K562 (cell line): Measurements from ENCODE around the gene LYZL4. TPM values are rescaled to one million over a fixed set of nuclear protein-coding genes. Genes with fewer than 3 reads are reported as not detected.

Source experiments
- ATAC-seq: fragments of 200-7000 bp; cut with Tn5 transposase; 3 replicates; pipeline ENCODE4 v1.9.1; 2020; ENCODE audit warnings: moderate library complexity
- BruUV-seq: library from RNA; stranded (reverse); fragments of 400-500 nt; replicated peaks from 2 replicates; lab custom pipeline; 2021; lab: Mats Ljungman, UMichigan
- CTCF ChIA-PET: fragments of 300-600 bp; formaldehyde crosslinking; extraction: SDS; loops from one replicate; lab custom pipeline; 2021; ENCODE audit warnings: low intra/inter-chr PET ratio; lab: Yijun Ruan, JAX
- POLR2A ChIA-PET: fragments of 300-600, 350-650 bp; sonication (Branson Sonifier 250); formaldehyde crosslinking; extraction: SDS; loops from one replicate; lab custom pipeline; 2021; ENCODE audit warnings: antibody characterized with exemption, inconsistent platforms; lab: Yijun Ruan, JAX
- DNase-seq, 4 experiments: peaks; one replicate each; pipeline versions ENCODE4 v3.0.0 to v3.0.0-alpha.2; 2011 to 2018; ENCODE audit warnings: low spot score in 3 of 4, mixed read lengths in 3 of 4; ENCODE audit errors: extremely low read depth in 1 of 4
- FAIRE-seq: peaks from 2 replicates; lab custom pipeline; 2011; peaks lifted over from hg19 to GRCh38; lab: Jason Lieb, UNC
- H2AFZ ChIP-seq: 2 replicates; pipeline ENCODE4 v1.6.0; 2011; ENCODE audit warnings: low read depth, low read length, control low read depth, inconsistent platforms
- H3K27ac ChIP-seq: fragments of 200-600 bp; 3 replicates; pipeline ENCODE4 v1.8.0; 2011; ENCODE audit warnings: low read depth, mild to moderate bottlenecking, control low read depth, inconsistent platforms, low read length, moderate library complexity, mixed read lengths; ENCODE audit errors: extremely low read depth
- H3K27me3 ChIP-seq, 2 experiments: fragments of 300-600 bp in 1 of 2; 2 replicates in 1 of 2; 3 replicates in 1 of 2; pipeline versions ENCODE4 v1.6.0 to v1.8.0; 2011; ENCODE audit warnings: inconsistent platforms in 2 of 2, low read length in 2 of 2, mild to moderate bottlenecking in 1 of 2, mixed read lengths in 1 of 2, moderate library complexity in 1 of 2; ENCODE audit not compliant: control insufficient read depth in 2 of 2, insufficient read depth in 2 of 2
- H3K36me3 ChIP-seq: fragments of 300-600 bp; 3 replicates; pipeline ENCODE4 v1.8.0; 2011; ENCODE audit warnings: mild to moderate bottlenecking, low read length, inconsistent platforms; ENCODE audit not compliant: control insufficient read depth, insufficient read depth
- H3K4me1 ChIP-seq, 2 experiments: fragments of 200-600 bp in 1 of 2; replicated peaks in 1 of 2; 2 replicates in 1 of 2; 3 replicates in 1 of 2; pipeline versions ENCODE4 v1.5.1 to v1.8.0; 2011; ENCODE audit warnings: inconsistent platforms in 2 of 2, low read length in 2 of 2, mild to moderate bottlenecking in 1 of 2, mixed read lengths in 1 of 2, moderate library complexity in 1 of 2; ENCODE audit not compliant: control insufficient read depth in 2 of 2, insufficient read depth in 2 of 2
- H3K4me2 ChIP-seq: 2 replicates; pipeline ENCODE4 v1.6.1; 2011; ENCODE audit warnings: low read length, control low read depth, inconsistent platforms, mixed read lengths; ENCODE audit not compliant: insufficient read depth
- H3K4me3 ChIP-seq: fragments of 200-600 bp; sonication (generic), shearing (Covaris generic); 2 replicates; pipeline ENCODE4 v1.5.1; 2016; ENCODE audit warnings: control low read depth, inconsistent platforms
- H3K79me2 ChIP-seq: fragments of 200-600 bp; 3 replicates; pipeline ENCODE4 v1.8.0; 2011; ENCODE audit warnings: low read length, inconsistent platforms; ENCODE audit not compliant: control insufficient read depth, insufficient read depth
- H3K9ac ChIP-seq, 2 experiments: 2 replicates each; pipeline versions ENCODE4 v1.6.0 to v1.6.1; 2011; ENCODE audit warnings: low read depth in 2 of 2, low read length in 2 of 2, control low read depth in 1 of 2, inconsistent platforms in 1 of 2, mild to moderate bottlenecking in 1 of 2, mixed read lengths in 1 of 2; ENCODE audit not compliant: insufficient read depth in 1 of 2
- H3K9me1 ChIP-seq: one replicate; pipeline ENCODE4 v1.6.0; 2011; ENCODE audit warnings: inconsistent platforms, mild to moderate bottlenecking, low read length, moderate library complexity; ENCODE audit not compliant: control insufficient read depth, insufficient read depth
- H3K9me3 ChIP-seq: replicated peaks from 2 replicates; pipeline ENCODE4 v1.5.1; 2011; ENCODE audit warnings: low read depth, low read length, inconsistent platforms; ENCODE audit not compliant: control insufficient read depth, insufficient read depth
- H4K20me1 ChIP-seq: replicated peaks from 2 replicates; pipeline ENCODE4 v1.6.1; 2011; ENCODE audit warnings: low read length, inconsistent platforms, mixed read lengths; ENCODE audit not compliant: control insufficient read depth, insufficient read depth
- CBX8 ChIP-seq: fragments of 200-600 bp; sonication (generic); IDR thresholded peaks from 2 replicates; pipeline ENCODE4 v1.6.1; 2012; ENCODE audit warnings: borderline replicate concordance, mixed run types, low read depth, mild to moderate bottlenecking, moderate library complexity, mixed read lengths, low read length, control low read depth, inconsistent platforms; ENCODE audit not compliant: poor library complexity, severe bottlenecking; ENCODE audit errors: extremely low read depth
- CEBPB ChIP-seq: fragments of 450-650 bp; IDR thresholded peaks from 2 replicates; pipeline ENCODE4 v1.6.1; 2016; ENCODE audit warnings: missing genetic modification characterization, missing compliant biosample characterization
- ETS2 ChIP-seq: IDR thresholded peaks from 2 replicates; pipeline ENCODE4 v1.6.1; 2016; ENCODE audit warnings: borderline replicate concordance, missing genetic modification characterization, mild to moderate bottlenecking, moderate library complexity, missing compliant biosample characterization; ENCODE audit not compliant: poor library complexity, severe bottlenecking
- PML ChIP-seq: IDR thresholded peaks from 2 replicates; pipeline ENCODE4 v1.6.1; 2012; ENCODE audit warnings: low read length, inconsistent platforms
- SMAD3 ChIP-seq: fragments of 450-650 bp; formaldehyde crosslinking; conservative IDR thresholded peaks from 2 replicates; pipeline ENCODE4 v1.4.0; 2020; ENCODE audit warnings: mild to moderate bottlenecking
- SMARCA4 ChIP-seq: fragments of 450-650 bp; IDR thresholded peaks from 2 replicates; pipeline ENCODE4 v1.6.1; 2016
- ZFP1 ChIP-seq: fragments of 450-650 bp; formaldehyde crosslinking; IDR thresholded peaks from 2 replicates; pipeline ENCODE4 v1.4.0; 2020; ENCODE audit warnings: mild to moderate bottlenecking, mixed read lengths
- ZNF239 ChIP-seq: fragments of 250-450 bp; sonication (Bioruptor Pico); IDR thresholded peaks from 2 replicates; pipeline ENCODE4 v1.4.0; 2020; ENCODE audit warnings: mild to moderate bottlenecking
- ZNF316 ChIP-seq: fragments of 450-650 bp; IDR thresholded peaks from 2 replicates; pipeline ENCODE4 v1.6.1; 2016
- WGBS: fragments of 100-300 bp; shearing (Covaris generic); methylation state at CpG from one replicate; pipeline ENCODE4 v1.1.6; 2016; ENCODE audit warnings: low coverage, mixed read lengths; ENCODE audit not compliant: insufficient coverage; ENCODE audit errors: missing lambda C conversion rate; 5-methylcytosine and 5-hydroxymethylcytosine counted together
- in situ Hi-C: fragments of 300-500 bp; cut with MboI; formaldehyde crosslinking; loops from 4 replicates; pipeline ENCODE4 v1.15.0; 2018; ENCODE audit warnings: inconsistent platforms, mixed read lengths
- intact Hi-C: fragments of 100-400 bp; cut with micrococcal nuclease; formaldehyde crosslinking; loops from 2 replicates; pipeline ENCODE4 v1.14.2; 2022
- polyA plus RNA-seq, 8 experiments: library from polyadenylated mRNA; depleted of rRNA in 4 of 8; stranded (reverse) in 5 of 8; unstranded in 3 of 8; fragments of >200 nt; fragmentation: Nextera tagmentation in 2 of 8; fragmentation: Illumina TruSeq in 1 of 8; extraction: Ambion mirVana in 2 of 8; extraction: Trizol in 1 of 8; gene quantifications; 2 replicates each; pipeline versions ENCODE4 v1.2.1 to v1.2.3, GENCODE V29; 2011 to 2014; ENCODE audit warnings: inconsistent platforms in 1 of 8, missing spikeins in 1 of 8
- total RNA-seq, 7 experiments: library from RNA; depleted of rRNA in 6 of 7; stranded (reverse); fragments of >200 nt in 6 of 7; fragmentation: Illumina TruSeq in 2 of 7; extraction: Trizol in 2 of 7; gene quantifications; 2 replicates each; pipeline versions ENCODE4 v1.2.1 to v1.2.3, GENCODE V29; 2011 to 2021; ENCODE audit warnings: low replicate concordance in 1 of 7
- TF ChIP-seq, protein P1 (sequence below): fragments of 250-450 bp; sonication (Bioruptor Pico); IDR thresholded peaks from 2 replicates; pipeline ENCODE4 v1.8.0; 2021; ENCODE audit warnings: moderate library complexity, mild to moderate bottlenecking, inconsistent platforms
- TF ChIP-seq, protein P2 (sequence below): fragments of 450-650 bp; formaldehyde crosslinking; IDR thresholded peaks from 2 replicates; pipeline ENCODE4 v1.4.0; 2020; ENCODE audit warnings: mild to moderate bottlenecking, moderate library complexity
- TF ChIP-seq, protein P3 (sequence below): sonication (generic); formaldehyde crosslinking; IDR thresholded peaks from 2 replicates; pipeline ENCODE4 v1.8.0; 2022; ENCODE audit warnings: mild to moderate bottlenecking, missing genetic modification reagents

The LYZL4 gene
- total and polyA plus RNA-seq, 9 of the 15 experiments (the other 6 are each of a cell fraction or from before 2014, with no cell fraction given), result not detected

DNA sequence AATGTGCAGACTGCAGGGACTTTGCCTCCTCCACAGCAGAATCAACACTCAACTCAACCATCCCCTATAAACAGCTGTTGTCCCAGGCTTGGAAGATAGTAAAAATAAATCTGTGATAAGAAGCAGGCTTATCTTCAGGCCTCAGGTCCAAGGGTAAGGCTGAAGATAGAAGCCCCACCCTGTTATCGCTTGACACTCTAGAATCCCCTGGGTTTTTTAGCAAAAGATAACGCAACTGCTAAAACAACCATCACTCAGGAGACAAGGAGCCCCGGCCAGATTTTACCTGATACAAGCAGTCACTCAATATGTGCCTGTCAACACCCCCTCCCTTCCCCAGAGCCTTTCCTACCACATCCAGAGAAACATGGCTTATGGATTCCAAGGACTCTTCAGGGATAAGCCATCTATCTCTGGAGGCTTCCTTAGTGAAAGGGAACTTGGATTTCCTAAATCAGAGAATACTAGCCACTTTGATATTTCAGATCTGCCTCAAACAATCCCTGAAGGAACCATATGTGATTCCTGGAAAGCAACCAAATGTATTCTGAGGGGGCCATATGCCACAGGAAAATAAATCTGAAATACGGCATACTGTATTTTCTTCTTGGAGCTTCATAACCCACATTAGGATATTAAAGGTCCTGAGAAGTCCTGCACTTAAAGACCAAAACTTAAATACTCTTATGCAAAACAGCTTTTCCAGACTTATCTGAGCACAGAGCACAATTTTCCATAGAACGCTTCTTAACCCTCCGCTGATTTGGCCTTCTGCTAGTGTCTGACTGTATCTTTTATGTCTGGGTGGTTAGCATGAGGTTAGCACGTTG, 60.4 kb downstream of the LYZL4 start:
- intact Hi-C loops, result no loop called here
- H3K4me3 ChIP-seq, result no peak overlapping the region
- in situ Hi-C loops, result no loop called here
- no peak overlapping the region for H3K9ac ChIP-seq
- no peak overlapping the region for H3K4me2 ChIP-seq
- CTCF ChIA-PET, result no interaction called here
- no peaks in the 10 kb centered on the region for H4K20me1 ChIP-seq
- POLR2A ChIA-PET, result no interaction called here
- H3K4me1 ChIP-seq, result peaks cover 0 to 8% of the 10 kb centered on the region in 2 experiments; a peak in 3 of 5 replicates
- no peak overlapping the region for H2AFZ ChIP-seq
- H3K9me1 ChIP-seq, result no peaks in the 10 kb centered on the region
- FAIRE-seq (no peak), ATAC-seq (peak; percentile 36; the same call in 2 of the 3 replicates), DNase-seq (peak; percentile 47 to 68 (median 54))
- H3K27me3 ChIP-seq, result no peaks in the 10 kb centered on the region
- no peaks in the 10 kb centered on the region for H3K9me3 ChIP-seq
- no peak overlapping the region for H3K27ac ChIP-seq
- 1% methylated on average over 7 of the region's 7 CpGs for WGBS
- no peaks in the 10 kb centered on the region for H3K79me2 ChIP-seq
- BruUV-seq, result no TSS peak
- no peaks in the 10 kb centered on the region for H3K36me3 ChIP-seq
- TF ChIP-seq, protein P1, sequence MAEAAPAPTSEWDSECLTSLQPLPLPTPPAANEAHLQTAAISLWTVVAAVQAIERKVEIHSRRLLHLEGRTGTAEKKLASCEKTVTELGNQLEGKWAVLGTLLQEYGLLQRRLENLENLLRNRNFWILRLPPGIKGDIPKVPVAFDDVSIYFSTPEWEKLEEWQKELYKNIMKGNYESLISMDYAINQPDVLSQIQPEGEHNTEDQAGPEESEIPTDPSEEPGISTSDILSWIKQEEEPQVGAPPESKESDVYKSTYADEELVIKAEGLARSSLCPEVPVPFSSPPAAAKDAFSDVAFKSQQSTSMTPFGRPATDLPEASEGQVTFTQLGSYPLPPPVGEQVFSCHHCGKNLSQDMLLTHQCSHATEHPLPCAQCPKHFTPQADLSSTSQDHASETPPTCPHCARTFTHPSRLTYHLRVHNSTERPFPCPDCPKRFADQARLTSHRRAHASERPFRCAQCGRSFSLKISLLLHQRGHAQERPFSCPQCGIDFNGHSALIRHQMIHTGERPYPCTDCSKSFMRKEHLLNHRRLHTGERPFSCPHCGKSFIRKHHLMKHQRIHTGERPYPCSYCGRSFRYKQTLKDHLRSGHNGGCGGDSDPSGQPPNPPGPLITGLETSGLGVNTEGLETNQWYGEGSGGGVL, result no peak
- peak; percentile 100 for TF ChIP-seq ZNF239 (CRISPR knock-in tag)
- peak; percentile 49; the same call in 1 of the 2 replicates for TF ChIP-seq SMARCA4
- TF ChIP-seq, protein P2, sequence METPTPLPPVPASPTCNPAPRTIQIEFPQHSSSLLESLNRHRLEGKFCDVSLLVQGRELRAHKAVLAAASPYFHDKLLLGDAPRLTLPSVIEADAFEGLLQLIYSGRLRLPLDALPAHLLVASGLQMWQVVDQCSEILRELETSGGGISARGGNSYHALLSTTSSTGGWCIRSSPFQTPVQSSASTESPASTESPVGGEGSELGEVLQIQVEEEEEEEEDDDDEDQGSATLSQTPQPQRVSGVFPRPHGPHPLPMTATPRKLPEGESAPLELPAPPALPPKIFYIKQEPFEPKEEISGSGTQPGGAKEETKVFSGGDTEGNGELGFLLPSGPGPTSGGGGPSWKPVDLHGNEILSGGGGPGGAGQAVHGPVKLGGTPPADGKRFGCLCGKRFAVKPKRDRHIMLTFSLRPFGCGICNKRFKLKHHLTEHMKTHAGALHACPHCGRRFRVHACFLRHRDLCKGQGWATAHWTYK (CRISPR knock-in tag), result peak; percentile 86
- TF ChIP-seq ZNF316, result no peak
- TF ChIP-seq, protein P3, sequence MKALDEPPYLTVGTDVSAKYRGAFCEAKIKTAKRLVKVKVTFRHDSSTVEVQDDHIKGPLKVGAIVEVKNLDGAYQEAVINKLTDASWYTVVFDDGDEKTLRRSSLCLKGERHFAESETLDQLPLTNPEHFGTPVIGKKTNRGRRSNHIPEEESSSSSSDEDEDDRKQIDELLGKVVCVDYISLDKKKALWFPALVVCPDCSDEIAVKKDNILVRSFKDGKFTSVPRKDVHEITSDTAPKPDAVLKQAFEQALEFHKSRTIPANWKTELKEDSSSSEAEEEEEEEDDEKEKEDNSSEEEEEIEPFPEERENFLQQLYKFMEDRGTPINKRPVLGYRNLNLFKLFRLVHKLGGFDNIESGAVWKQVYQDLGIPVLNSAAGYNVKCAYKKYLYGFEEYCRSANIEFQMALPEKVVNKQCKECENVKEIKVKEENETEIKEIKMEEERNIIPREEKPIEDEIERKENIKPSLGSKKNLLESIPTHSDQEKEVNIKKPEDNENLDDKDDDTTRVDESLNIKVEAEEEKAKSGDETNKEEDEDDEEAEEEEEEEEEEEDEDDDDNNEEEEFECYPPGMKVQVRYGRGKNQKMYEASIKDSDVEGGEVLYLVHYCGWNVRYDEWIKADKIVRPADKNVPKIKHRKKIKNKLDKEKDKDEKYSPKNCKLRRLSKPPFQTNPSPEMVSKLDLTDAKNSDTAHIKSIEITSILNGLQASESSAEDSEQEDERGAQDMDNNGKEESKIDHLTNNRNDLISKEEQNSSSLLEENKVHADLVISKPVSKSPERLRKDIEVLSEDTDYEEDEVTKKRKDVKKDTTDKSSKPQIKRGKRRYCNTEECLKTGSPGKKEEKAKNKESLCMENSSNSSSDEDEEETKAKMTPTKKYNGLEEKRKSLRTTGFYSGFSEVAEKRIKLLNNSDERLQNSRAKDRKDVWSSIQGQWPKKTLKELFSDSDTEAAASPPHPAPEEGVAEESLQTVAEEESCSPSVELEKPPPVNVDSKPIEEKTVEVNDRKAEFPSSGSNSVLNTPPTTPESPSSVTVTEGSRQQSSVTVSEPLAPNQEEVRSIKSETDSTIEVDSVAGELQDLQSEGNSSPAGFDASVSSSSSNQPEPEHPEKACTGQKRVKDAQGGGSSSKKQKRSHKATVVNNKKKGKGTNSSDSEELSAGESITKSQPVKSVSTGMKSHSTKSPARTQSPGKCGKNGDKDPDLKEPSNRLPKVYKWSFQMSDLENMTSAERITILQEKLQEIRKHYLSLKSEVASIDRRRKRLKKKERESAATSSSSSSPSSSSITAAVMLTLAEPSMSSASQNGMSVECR, result no peak
- TF ChIP-seq SMAD3 (CRISPR knock-in tag), result peak; percentile 90
- TF ChIP-seq ETS2, result no peak
- TF ChIP-seq ZFP1, result 0 out of 2 replicates have a peak, but pooled peaks have one; percentile 40
- no peak for TF ChIP-seq CEBPB (tag)
- TF ChIP-seq PML, result peak; percentile 91
- no peak for TF ChIP-seq CBX8
